K562 (cell line): Measurements from ENCODE around the gene SLC25A15. TPM values are rescaled to one million over a fixed set of nuclear protein-coding genes. Genes with fewer than 3 reads are reported as not detected.
A peak's percentile ranks its signal among the peaks of the same experiment; 100 is the strongest.

Experiments
- BHLHE40 ChIP-seq: IDR thresholded peaks from 2 replicates; pipeline ENCODE4 v1.6.1; 2011; ENCODE audit warnings: low read length, improper control_type of control experiment
- FOXA1 ChIP-seq: fragments of 450-650 bp; IDR thresholded peaks from 2 replicates; pipeline ENCODE4 v1.6.1; 2016; ENCODE audit warnings: mild to moderate bottlenecking, borderline replicate concordance
- FOXK1 ChIP-seq: sonication (generic); formaldehyde crosslinking; IDR thresholded peaks from 2 replicates; pipeline ENCODE4 v1.8.0; 2022; ENCODE audit warnings: missing genetic modification reagents, mild to moderate bottlenecking, borderline replicate concordance
- HMGN3 ChIP-seq: IDR thresholded peaks from 2 replicates; pipeline ENCODE4 v1.6.1; 2011; ENCODE audit warnings: borderline replicate concordance, low read depth, mild to moderate bottlenecking, mixed read lengths, low read length; ENCODE audit not compliant: insufficient read length; ENCODE audit errors: extremely low read depth
- KAT2B ChIP-seq: IDR thresholded peaks from one replicate; pipeline ENCODE4 v1.6.1; 2012; ENCODE audit warnings: low read depth, mild to moderate bottlenecking, control low read depth, inconsistent platforms, low read length, moderate library complexity
- MIER1 ChIP-seq: fragments of 450-650 bp; IDR thresholded peaks from 2 replicates; pipeline ENCODE4 v1.6.1; 2016; ENCODE audit warnings: antibody characterized with exemption, mild to moderate bottlenecking, low read depth
- PHB ChIP-seq: fragments of 250-450 bp; sonication (Bioruptor Pico); IDR thresholded peaks from 2 replicates; pipeline ENCODE4 v1.5.0; 2021
- PYGO2 ChIP-seq: fragments of 450-650 bp; IDR thresholded peaks from 2 replicates; pipeline ENCODE4 v1.6.1; 2016; ENCODE audit warnings: mild to moderate bottlenecking, missing genetic modification characterization, moderate library complexity, missing compliant biosample characterization
- RFX1 ChIP-seq: fragments of 450-650 bp; IDR thresholded peaks from 2 replicates; pipeline ENCODE4 v1.6.1; 2016; ENCODE audit warnings: mild to moderate bottlenecking, moderate library complexity
- STAT5A ChIP-seq: IDR thresholded peaks from 2 replicates; pipeline ENCODE4 v1.6.1; 2012; ENCODE audit warnings: low read length, inconsistent platforms, borderline replicate concordance
- TCF7L2 ChIP-seq: fragments of 150-350 bp; IDR thresholded peaks from 2 replicates; pipeline ENCODE4 v1.6.1; 2016; ENCODE audit warnings: low read depth, mild to moderate bottlenecking, low read length, moderate library complexity
- USF1 ChIP-seq: sonication (generic); formaldehyde crosslinking; IDR thresholded peaks from 2 replicates; pipeline ENCODE4 v1.9.0; 2022; ENCODE audit warnings: mild to moderate bottlenecking, missing genetic modification reagents
- ZNF41 ChIP-seq: fragments of 250-450 bp; sonication (Bioruptor Pico); conservative IDR thresholded peaks from 2 replicates; pipeline ENCODE4 v1.4.0; 2020; ENCODE audit warnings: mild to moderate bottlenecking
- ZNF707 ChIP-seq: fragments of 250-450 bp; sonication (Bioruptor Pico); conservative IDR thresholded peaks from 2 replicates; pipeline ENCODE4 v1.8.0; 2022; ENCODE audit warnings: inconsistent platforms, mild to moderate bottlenecking, moderate library complexity
- ZNF75A ChIP-seq: fragments of 450-650 bp; formaldehyde crosslinking; IDR thresholded peaks from 2 replicates; pipeline ENCODE4 v1.4.0; 2020; ENCODE audit warnings: mild to moderate bottlenecking
- polyA plus RNA-seq, 8 experiments: library from polyadenylated mRNA; depleted of rRNA in 4 of 8; stranded (reverse) in 5 of 8; unstranded in 3 of 8; fragments of >200 nt; fragmentation: Nextera tagmentation in 2 of 8; fragmentation: Illumina TruSeq in 1 of 8; extraction: Ambion mirVana in 2 of 8; extraction: Trizol in 1 of 8; gene quantifications; 2 replicates each; pipeline versions ENCODE4 v1.2.1 to v1.2.3, GENCODE V29; 2011 to 2014; ENCODE audit warnings: inconsistent platforms in 1 of 8, missing spikeins in 1 of 8
- total RNA-seq, 7 experiments: library from RNA; depleted of rRNA in 6 of 7; stranded (reverse); fragments of >200 nt in 6 of 7; fragmentation: Illumina TruSeq in 2 of 7; extraction: Trizol in 2 of 7; gene quantifications; 2 replicates each; pipeline versions ENCODE4 v1.2.1 to v1.2.3, GENCODE V29; 2011 to 2021; ENCODE audit warnings: low replicate concordance in 1 of 7
- TF ChIP-seq, protein P1 (sequence below): fragments of 250-450 bp; sonication (Bioruptor Pico); IDR thresholded peaks from 2 replicates; pipeline ENCODE4 v1.4.0; 2020; ENCODE audit warnings: mild to moderate bottlenecking
- TF ChIP-seq, protein P2 (sequence below): fragments of 450-650 bp; IDR thresholded peaks from 2 replicates; pipeline ENCODE4 v1.6.1; 2017; ENCODE audit warnings: mild to moderate bottlenecking, moderate library complexity
- TF ChIP-seq, protein P3 (sequence below), 2 experiments: fragments of 450-650 bp; conservative IDR thresholded peaks; 2 replicates each; pipeline ENCODE4 v1.6.1; 2017; ENCODE audit warnings: mild to moderate bottlenecking in 2 of 2, moderate library complexity in 2 of 2
- TF ChIP-seq, protein P4 (sequence below): sonication (generic); formaldehyde crosslinking; IDR thresholded peaks from 2 replicates; pipeline ENCODE4 v1.8.1; 2023; ENCODE audit warnings: mild to moderate bottlenecking, missing genetic modification reagents

The SLC25A15 gene
- total and polyA plus RNA-seq, 9 of the 15 experiments (the other 6 are each of a cell fraction or from before 2014, with no cell fraction given), result 3.5 to 30.5 (median 20.3) TPM

GRCh38 chr13:40789275-40790153 lies at the start of gene SLC25A15 (continued):
- TF ChIP-seq ZNF707 (no peak), ZNF41 (CRISPR knock-in tag) (no peak), HMGN3 (peak; percentile 51), RFX1 (no peak), BHLHE40 (peak; percentile 82), FOXA1 (no peak), PHB (no peak), TCF7L2 (no peak), KAT2B (no peak), PYGO2 (tag) (no peak), STAT5A (no peak), MIER1 (no peak), USF1 (CRISPR knock-in tag) (0 out of 2 replicates have a peak, but pooled peaks have one; percentile 24), ZNF75A (no peak), FOXK1 (CRISPR knock-in tag) (no peak)
- TF ChIP-seq, protein P1, sequence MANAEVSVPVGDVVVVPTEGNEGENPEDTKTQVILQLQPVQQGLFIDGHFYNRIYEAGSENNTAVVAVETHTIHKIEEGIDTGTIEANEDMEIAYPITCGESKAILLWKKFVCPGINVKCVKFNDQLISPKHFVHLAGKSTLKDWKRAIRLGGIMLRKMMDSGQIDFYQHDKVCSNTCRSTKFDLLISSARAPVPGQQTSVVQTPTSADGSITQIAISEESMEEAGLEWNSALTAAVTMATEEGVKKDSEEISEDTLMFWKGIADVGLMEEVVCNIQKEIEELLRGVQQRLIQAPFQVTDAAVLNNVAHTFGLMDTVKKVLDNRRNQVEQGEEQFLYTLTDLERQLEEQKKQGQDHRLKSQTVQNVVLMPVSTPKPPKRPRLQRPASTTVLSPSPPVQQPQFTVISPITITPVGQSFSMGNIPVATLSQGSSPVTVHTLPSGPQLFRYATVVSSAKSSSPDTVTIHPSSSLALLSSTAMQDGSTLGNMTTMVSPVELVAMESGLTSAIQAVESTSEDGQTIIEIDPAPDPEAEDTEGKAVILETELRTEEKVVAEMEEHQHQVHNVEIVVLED (CRISPR knock-in tag), result 0 out of 2 replicates have a peak, but pooled peaks have one; percentile 7
- TF ChIP-seq, protein P2, sequence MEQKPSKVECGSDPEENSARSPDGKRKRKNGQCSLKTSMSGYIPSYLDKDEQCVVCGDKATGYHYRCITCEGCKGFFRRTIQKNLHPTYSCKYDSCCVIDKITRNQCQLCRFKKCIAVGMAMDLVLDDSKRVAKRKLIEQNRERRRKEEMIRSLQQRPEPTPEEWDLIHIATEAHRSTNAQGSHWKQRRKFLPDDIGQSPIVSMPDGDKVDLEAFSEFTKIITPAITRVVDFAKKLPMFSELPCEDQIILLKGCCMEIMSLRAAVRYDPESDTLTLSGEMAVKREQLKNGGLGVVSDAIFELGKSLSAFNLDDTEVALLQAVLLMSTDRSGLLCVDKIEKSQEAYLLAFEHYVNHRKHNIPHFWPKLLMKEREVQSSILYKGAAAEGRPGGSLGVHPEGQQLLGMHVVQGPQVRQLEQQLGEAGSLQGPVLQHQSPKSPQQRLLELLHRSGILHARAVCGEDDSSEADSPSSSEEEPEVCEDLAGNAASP, result no peak
- TF ChIP-seq, protein P3, sequence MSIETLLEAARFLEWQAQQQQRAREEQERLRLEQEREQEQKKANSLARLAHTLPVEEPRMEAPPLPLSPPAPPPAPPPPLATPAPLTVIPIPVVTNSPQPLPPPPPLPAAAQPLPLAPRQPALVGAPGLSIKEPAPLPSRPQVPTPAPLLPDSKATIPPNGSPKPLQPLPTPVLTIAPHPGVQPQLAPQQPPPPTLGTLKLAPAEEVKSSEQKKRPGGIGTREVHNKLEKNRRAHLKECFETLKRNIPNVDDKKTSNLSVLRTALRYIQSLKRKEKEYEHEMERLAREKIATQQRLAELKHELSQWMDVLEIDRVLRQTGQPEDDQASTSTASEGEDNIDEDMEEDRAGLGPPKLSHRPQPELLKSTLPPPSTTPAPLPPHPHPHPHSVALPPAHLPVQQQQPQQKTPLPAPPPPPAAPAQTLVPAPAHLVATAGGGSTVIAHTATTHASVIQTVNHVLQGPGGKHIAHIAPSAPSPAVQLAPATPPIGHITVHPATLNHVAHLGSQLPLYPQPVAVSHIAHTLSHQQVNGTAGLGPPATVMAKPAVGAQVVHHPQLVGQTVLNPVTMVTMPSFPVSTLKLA (conservative IDR thresholded peaks at IDR 0.05), result no peak
- TF ChIP-seq, protein P4, sequence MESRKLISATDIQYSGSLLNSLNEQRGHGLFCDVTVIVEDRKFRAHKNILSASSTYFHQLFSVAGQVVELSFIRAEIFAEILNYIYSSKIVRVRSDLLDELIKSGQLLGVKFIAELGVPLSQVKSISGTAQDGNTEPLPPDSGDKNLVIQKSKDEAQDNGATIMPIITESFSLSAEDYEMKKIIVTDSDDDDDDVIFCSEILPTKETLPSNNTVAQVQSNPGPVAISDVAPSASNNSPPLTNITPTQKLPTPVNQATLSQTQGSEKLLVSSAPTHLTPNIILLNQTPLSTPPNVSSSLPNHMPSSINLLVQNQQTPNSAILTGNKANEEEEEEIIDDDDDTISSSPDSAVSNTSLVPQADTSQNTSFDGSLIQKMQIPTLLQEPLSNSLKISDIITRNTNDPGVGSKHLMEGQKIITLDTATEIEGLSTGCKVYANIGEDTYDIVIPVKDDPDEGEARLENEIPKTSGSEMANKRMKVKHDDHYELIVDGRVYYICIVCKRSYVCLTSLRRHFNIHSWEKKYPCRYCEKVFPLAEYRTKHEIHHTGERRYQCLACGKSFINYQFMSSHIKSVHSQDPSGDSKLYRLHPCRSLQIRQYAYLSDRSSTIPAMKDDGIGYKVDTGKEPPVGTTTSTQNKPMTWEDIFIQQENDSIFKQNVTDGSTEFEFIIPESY (CRISPR knock-in tag), result no peak
